ENCODE results near the gene ABHD15.

DNA sequence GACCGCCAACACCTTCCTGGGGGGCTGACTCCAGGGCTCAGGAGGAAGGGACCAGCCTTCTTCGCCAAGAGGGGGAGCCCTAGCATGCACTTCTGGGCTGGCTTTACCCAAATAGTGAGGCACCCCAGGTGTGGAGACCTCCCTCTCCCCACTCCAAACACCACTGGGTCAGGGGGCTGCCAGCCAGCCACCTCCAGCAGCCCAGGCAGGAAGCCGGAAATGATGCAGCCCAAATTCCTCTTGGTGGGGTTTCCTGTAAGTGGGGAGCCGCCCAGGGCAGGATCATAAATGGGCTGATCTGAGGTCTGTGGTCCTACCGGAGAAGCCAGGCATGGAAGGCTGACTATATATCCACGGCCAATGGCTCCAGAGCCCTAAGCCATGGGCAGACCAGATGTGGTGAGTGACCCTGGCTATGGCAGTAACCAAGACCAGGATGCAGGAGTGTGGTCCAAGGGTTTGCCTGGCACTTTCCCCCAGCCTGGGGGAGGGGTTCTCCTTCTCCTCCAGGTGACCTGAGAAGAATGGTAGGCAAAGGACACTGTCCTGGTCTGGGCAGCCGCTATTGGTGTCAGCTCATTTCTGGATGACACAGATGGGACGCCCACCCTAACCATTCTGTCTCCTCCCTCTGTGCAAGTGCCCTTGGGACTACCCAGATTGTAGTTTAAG lies 18.4 kb upstream of the ABHD15 start:
- TF ChIP-seq, protein P1, sequence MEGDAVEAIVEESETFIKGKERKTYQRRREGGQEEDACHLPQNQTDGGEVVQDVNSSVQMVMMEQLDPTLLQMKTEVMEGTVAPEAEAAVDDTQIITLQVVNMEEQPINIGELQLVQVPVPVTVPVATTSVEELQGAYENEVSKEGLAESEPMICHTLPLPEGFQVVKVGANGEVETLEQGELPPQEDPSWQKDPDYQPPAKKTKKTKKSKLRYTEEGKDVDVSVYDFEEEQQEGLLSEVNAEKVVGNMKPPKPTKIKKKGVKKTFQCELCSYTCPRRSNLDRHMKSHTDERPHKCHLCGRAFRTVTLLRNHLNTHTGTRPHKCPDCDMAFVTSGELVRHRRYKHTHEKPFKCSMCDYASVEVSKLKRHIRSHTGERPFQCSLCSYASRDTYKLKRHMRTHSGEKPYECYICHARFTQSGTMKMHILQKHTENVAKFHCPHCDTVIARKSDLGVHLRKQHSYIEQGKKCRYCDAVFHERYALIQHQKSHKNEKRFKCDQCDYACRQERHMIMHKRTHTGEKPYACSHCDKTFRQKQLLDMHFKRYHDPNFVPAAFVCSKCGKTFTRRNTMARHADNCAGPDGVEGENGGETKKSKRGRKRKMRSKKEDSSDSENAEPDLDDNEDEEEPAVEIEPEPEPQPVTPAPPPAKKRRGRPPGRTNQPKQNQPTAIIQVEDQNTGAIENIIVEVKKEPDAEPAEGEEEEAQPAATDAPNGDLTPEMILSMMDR (IDR thresholded peaks at IDR 0.05): no peak
- TF ChIP-seq POLR2A (IDR thresholded peaks at IDR 0.05): no peak
